AG10803 (cell line): ENCODE results near the gene TAF8.
"Not testable (repeated sequence)": the region's sequence is repeated elsewhere in the genome, so short reads cannot be mapped to it uniquely, and the experiment has no call there.

Source experiments
- DNase-seq: peaks from one replicate; pipeline ENCODE4 v3.0.0; 2010; ENCODE audit warnings: low read depth
- H3K4me3 ChIP-seq: 2 replicates; pipeline ENCODE4 v1.5.1; 2011; ENCODE audit warnings: mild to moderate bottlenecking, low read length, control low read depth
- CTCF ChIP-seq: conservative IDR thresholded peaks from 2 replicates; pipeline ENCODE4 v1.5.1; 2011; ENCODE audit warnings: mild to moderate bottlenecking, low read length, control low read depth, inconsistent platforms

The TAF8 gene

GRCh38 chr6:42050297-42051267 lies at the start of gene TAF8:
Gene TAF8 (plus strand): TSS chr6:42050524. CDS start chr6:42050542, 18 bp downstream.
- peak; percentile 90 for DNase-seq
- TF ChIP-seq CTCF: no peak
- H3K4me3 ChIP-seq: peak within 1 kb of the TSS; percentile 92

- no peak overlapping the region for H3K4me3 ChIP-seq
- DNase-seq: no peak
These were observed 48.8 kb upstream of the TAF8 start for GRCh38 chr6:42001506-42001905.

DNA sequence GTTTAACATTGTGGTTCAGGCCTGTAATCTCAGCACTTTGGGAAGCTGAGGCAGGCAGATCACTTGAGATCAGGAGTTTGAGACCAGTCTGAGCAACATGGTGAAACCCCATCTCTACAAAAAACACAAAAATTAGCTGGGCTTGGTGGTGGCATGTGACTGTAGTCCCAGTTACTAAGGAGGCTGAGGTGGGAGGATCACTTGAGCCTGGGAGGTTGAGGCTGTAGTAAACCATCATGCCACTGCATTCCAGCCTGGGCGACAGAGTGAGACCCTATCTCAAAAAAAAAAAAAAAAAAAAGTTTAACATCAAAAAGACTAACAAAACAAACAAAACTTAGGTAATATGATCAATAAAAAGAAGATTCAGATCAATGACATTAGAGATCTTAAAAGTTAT lies 46.7 kb upstream of the TAF8 start:
- DNase-seq, H3K4me3 ChIP-seq: not testable (repeated sequence)

More at GRCh38 chr6:42001506-42001905, 48.8 kb upstream of the TAF8 start:
- no peak for TF ChIP-seq CTCF

DNA sequence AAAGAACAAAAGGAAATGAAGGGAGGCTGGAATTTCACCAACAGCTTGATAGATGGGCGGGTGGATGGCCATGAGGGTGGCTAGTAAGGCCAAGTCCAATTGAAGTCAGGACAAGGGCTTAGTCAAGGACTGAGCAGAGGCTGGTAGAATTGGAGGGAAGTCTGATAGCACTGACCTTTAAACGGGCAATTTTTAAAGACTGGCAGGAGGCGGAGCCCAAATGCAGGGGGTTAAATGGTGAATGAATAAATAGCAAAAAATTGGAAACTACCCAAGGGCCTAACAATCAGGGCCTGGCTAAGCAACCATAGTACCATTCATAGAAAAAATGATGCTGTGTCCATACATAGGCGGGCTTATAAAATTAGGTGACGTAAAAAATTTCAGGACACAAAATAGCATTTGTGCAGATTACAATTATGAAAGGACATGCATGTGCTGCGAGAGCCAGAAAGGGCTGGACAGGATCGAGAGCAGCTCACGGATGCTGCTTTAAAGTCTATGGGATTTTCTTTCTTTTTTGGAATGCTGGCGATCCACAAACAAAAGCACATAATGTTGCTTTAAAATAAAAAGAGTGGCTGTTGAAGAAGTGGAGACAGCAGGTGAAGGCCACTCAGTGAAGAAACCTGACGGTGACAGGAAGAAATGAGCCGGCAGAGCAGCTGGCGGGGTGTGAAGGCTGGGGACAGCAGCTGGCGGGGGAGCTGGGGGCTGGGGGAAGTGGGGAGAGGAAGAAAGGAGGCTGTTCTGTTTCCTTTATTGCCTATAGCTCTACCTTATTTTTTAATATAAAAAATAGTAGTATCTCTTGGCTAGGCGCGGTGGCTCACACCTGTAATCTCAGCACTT lies 42.8 kb upstream of the TAF8 start:
- no peak for DNase-seq
- TF ChIP-seq CTCF: no peak
- no peak overlapping the region for H3K4me3 ChIP-seq

DNA sequence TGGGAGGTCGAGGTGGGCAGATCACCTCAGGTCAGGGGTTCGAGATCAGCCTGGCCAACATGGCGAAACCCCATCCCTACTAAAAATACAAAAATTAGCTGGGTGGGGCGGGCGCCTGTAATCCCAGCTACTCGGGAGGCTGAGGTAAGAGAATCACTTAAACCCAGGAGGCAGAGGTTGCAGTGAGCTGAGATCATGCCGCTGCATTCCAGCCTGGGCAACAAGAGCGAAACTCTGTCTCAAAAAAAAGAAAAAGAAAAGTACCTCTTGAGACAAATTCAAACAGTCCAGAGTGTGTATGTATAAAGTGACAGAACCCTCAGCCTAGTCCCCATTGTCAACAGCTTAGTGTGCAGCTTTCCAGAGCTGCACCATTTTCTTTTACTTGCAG lies 42.2 kb upstream of the TAF8 start:
- not testable (repeated sequence) for DNase-seq, H3K4me3 ChIP-seq

DNA sequence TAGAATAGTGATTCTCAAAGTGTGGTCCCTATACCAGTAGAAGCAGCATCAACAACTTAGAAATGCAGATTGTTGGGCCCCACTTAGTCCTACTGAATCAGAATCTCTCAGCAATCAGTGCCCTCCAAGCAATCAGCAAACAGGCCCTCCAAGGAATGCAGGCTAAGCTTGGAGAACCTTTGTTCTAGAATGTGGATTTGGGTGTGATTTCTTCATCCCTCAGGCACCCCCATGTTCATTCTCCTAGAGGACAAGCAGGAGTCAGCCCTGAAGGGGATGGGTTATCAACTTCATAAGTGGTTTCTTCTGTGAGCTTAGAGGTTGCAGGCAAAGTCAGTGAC lies 40.5 kb upstream of the TAF8 start:
- no peak for DNase-seq
- no peak for TF ChIP-seq CTCF
- H3K4me3 ChIP-seq: no peak overlapping the region

- H3K4me3 ChIP-seq: no peak overlapping the region
- no peak for DNase-seq
- no peak for TF ChIP-seq CTCF
These were observed 40.0 kb upstream of the TAF8 start for GRCh38 chr6:42010185-42010891.
